GM19238 (cell line): ENCODE results near the gene DOCK2.

ENCODE experiments used
- DNase-seq: peaks from one replicate; pipeline ENCODE4 v3.0.0; 2011; ENCODE audit warnings: low spot score; ENCODE audit not compliant: insufficient read length

DOCK2 gene

DNA sequence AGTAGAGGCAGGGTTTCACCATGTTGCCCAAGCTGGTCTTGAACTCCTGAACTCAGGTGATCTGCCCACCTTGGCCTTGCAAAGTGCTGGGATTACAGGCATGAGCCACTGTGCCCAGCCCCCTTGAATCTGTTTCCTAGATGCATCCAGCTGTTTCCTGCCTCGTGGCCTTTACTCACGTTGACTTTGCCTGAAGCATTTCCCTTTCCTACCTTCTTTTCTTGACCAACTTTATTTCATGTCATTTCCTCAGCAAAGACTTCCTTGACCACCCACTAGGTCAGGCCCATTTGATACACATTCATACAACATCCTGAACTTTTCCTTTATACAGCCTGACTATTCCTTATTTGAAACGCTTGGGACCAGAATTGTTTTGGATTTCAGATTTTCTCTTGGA lies 51.0 kb downstream of the DOCK2 start:
- no peak for DNase-seq

DNA sequence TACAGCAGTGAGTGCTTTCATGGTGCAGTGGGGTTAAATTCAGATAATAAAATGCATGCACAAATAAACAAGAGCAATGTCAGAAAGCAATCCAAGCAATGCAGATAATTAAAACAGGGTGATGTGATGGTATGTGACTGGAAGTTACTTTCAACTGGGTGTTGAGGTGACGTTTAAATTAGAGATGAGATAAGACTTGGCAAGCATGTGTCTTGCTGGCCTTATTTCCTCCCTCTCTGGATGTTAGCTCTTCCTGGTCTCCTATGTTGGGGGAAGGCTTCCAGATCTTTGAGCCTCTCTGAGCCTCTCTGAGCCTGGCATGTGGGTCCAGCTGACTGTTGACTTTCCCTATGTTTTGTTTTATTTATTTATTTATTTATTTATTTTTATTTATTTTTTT lies 54.4 kb downstream of the DOCK2 start:
- DNase-seq: no peak

DNA sequence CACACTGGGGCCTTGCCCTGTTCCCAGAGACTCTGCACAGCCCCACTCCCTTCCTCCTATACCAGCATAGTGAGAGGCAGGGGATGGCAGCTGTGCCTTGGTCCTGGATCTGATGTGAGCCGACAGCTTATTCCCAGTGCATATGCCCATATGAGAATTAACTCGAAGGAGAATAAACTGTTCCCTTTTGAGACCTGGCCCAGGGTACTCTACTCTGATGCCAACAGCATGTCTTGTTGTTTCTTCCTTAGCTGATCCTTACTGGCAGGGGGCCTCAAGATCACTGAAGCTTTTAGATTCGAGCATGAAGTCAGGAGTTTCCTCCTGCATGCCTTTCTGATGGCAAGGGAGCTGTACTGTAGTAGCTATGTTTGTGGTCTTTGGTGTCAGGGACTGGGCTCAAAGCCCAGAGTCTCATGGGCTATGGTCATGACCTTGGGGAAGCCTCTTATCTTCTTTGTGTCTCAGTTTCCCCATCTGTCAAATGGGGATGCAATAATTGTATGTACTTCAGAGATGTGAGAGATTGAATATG lies 57.1 kb downstream of the DOCK2 start:
- no peak for DNase-seq

DNA sequence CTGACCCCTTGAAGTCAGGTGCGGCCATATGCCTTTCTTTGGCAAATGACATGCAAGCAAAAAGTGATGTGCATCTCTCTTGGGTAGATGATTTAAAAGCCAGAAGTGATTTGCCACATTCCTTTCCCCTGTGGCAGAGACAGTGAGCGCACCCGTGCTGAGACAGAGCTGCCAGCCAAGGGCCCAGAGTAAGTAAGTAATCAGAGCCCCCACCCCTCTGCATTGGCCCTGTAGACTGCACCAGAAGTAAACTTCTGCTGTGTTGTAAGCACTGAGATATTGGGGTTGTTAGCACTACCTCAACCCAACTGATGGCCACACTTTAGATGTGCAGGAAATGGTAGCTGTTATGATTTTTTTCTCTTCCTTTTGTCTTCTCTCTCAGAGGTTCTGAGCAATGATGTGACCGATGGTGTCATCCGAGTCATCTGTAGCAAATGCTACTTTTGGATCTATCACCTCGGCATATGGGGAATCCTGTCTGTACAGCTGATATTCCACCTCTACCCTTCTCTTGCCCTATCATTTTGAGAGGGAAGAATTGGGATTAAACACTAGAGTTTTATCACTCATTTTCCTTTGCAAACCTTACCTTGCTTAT lies 58.0 kb downstream of the DOCK2 start:
- no peak for DNase-seq

DNA sequence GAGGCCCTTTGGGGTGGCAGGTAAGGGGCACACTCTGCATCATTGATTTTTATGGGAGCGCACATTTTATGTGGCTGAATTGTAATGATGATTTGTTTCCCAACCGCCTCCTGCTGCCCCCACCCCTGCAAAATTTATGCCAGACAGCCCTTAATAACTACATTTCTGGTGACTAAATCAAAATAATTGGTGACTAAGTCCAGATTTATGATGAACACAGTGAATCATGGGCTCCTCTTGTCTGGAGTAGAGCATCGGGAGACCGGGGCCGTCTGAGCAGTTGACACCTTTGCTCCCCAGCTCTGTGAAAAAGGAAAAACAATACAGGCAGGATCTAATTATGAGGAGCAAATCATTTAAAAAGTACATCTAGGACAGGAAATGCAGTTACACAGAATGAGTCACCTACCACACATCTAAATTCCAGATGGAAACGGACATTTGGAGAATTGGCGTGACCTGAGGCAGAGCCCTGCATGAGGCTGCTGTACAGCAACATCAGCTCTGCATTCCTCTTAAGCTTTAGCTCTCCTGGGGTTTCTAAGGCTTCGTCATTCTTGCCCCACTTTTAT lies 58.9 kb downstream of the DOCK2 start:
- DNase-seq: no peak

DNA sequence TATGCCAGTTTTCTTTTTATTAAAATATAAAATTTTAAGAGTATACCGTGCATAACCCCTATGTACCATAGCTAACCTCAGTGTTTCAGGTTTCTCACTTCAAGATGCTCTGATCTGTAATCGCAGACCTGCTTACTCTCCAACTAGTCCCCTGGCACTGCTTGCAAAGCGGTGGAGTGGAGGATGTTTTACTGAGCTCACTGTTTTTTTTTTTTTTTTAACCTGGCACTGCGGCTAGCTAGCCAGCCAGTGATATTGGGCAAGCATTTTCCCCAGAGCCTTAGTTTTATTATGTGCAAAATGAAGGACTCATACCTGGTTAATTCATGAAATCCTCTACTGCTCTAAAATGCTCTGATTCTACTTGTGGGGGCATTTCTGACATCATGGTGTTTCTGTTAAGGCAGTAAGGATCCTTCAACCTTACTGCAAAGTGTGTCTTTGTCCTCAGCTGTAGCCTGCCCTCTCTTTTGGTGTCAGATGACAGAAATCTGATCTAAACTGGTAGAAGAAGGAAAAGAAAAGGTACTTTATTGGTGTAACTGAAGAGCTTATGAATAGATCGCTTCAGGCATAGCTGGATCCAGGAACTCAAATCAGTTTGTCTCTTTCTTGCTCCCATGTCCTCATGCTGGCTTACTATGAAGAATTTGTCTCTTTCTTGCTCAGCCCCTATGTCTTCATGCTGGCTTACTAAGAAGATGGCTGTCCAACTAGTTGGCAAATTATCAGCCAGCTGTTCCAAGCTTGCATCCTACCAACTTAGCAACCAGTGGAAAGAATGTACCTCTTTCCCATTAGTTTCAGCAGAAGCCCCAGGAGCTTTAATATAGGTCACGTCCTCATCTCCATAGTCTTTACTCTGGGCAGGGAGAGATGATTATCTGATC lies 59.8 kb downstream of the DOCK2 start:
- no peak for DNase-seq

DNA sequence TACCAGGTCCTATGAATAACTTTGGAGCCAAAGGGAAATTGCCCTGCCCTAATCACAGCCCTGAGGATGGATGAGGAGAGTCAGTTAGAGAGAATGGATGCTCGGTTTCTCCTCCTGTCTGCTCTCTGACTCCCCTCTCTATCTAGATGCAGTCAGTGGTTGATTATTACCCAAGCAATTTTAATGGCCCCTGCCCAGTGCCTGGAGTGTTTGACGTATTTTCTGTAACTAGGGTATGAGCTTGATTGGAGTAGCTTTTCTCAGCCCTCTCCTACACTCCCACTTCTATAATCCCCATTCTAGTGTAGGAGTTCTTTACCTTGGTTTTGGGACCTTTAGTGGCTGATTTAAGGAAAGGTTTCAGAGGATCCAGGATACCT lies 60.4 kb downstream of the DOCK2 start:
- no peak for DNase-seq

DNA sequence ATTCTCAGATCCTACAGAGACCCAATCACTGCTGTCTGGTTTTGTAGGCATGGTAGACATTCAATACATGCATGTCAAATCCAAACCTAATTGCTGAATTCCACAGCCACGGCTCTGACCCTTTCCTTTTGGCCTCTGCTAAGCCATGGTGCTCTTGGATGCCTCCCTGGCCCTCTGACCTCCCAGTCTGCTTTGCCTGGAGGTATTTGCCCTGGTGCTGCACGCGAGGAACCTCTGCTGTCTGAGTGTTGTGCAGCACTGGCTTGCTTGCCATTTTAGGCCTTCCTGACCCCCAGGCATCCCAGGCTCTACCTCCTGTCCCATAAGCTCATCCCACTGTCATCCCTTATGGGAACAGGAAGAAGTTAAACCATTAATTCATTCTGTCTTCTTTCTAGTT lies 60.9 kb downstream of the DOCK2 start:
- no peak for DNase-seq

DNA sequence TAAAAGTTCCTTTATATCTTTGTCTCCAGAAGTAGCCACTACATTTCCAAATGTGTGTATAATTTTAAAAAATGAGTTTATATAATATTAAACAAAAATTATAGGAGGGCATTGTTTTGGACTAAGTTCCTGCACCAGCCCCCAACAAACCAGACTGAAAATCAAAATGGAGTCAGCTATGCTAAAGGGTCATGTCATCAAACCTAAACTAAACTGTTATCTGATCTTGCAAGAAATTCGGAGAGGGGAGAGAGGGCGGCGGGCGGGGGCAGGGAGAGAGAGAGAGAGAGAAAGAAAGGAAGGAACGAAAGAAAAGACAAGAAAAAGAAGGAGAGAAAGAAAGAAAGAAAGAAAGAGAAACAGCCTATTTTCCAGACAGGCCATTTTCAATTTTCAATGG lies 63.5 kb downstream of the DOCK2 start:
- no peak for DNase-seq

DNA sequence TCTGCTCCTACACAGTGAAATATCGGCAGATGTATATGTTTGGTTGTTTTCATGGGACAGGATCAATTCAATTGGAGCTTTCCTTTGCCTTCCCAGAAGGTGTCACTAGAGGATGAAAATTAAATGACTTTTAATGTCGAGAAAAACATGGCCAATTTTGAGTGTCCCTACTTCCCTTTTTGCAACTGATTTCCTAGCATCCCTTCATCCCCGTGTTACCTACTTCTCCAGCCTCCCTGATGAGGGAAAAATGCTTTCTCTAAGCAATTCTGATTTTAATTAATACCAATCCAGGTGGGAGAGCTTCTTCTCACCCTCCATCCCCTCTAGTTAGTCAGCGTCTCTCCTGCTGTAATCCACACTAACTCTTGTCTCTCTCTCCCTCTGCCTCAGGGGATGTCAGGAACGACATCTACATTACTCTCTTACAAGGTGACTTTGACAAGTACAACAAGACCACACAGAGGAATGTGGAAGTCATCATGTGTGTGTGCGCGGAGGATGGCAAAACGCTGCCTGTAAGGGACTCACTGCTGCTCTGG lies 64.9 kb downstream of the DOCK2 start:
- no peak for DNase-seq

DNA sequence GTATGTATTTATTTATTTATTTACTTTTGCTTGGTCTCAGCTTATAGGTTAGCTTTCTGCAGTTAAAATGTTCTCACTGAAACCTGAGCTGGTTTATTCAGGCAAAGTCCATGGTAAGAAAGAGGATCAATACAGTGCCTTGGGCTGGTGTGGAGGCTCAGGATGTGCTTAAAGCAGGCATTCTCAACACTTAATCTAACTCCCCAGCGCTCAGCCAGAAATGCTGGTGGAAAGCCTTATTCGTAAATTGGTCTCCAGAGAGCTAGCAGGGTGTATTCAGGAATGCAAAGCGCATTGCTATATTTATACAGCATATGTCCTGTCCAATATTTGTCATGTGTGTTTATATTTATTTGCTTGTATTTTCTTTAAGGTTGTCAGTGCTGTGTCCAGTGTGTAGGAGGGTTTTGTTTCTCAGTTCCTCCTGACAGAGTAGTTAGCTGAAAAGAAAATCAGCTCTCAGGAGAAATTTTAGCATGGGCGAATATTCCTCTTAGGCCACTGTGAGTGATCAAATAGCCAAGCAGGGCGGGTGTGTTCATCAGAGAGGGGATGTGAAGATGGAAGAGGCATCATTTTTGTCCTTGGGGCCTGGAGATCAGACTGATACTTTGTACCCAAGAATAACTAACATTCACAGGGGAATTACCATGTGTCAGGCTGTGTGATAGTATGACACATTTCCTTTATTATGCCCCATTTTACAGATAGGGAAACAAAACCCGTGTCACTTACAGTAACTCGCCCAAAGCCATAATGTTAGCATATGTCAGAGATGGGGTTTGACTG lies 65.8 kb downstream of the DOCK2 start:
- DNase-seq: no peak

DNA sequence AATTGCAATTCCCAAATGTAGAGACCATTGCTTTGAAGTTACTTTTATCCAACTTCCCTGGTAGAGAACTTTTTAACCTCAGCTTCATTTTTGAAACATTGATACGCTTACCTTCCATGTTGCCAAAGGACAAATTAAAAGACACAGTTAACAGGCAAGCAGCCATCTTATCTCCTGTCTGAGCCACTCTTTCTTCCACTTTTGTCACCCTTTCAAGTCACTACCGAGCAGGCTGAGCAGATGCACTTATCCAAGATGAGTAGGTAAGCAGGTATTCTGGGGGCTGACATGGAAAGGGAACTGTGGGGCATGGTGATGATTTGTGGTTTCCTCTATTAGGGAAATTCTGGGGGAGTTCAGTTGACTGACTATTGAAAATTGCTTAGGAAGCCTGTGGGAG lies 66.7 kb downstream of the DOCK2 start:
- DNase-seq: no peak

DNA sequence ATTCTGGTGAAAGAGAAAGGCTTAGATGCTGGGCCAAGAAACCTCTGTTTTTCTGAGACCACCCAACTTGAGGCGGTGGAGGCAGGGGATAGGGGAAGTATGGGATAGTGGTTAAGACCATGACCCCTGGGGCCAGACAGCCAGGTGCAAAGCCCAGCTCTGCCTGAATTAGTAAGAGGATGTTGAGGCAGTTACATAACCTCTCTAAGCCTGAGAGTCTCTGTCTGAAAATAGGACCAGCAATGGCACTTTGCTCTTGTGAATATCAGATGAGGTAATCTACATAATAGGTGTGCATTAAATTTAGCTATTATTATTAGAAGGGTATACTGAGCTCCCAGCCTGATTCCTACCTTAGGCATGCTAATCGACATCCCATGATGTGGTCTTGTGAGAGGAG lies 68.2 kb downstream of the DOCK2 start:
- no peak for DNase-seq

DNA sequence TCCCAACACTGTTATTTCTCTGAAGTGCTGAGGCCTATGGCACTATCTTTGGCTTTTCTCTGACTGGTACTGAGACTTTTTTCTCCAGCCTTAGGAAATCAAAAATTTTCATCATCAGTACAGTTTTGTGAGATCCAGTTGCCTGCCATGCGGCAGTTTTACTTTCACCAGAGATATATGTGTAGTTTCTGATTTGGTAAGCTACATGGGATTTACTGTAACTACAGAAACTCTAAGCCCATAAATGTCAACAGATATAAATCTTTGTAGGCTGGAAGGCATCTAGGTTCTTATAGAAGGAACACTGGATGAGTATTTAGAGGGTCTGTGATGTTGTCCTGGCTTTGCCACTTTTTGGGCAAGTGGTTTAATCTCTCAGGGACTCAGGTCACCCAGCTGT lies 69.0 kb downstream of the DOCK2 start:
- no peak for DNase-seq

DNA sequence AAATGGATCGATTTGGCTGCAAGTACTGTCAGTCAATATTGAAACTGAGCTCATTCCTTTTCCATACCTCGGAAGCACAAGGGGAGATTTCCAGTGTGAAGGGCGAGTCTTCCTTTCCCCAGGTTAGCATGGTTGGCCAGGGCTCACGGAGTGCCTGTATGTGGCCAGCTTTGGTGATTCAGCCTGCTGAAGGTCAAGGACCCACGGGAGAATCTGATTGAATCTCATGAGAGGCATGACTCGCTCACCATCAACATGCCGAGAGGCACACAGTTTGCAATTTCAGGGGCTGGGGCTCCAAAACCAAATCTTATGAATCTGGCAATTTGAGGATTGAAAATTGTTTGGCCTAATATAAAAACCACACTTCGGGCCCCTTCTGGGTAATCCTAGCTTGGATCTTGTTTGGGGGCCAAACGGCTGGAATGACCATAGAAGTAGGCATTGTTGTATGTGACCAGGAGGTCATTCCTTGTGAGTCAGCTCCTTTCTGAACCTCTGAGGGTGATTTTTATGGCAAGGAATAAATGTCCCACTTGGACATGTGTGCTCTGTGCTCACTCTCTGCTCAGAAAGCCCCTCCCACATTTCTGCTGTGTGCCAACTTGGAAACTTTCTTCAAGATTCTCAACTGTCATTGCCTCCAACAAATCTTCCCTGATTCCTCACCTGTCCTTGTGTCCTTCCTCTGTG lies 69.8 kb downstream of the DOCK2 start:
- DNase-seq: no peak

DNA sequence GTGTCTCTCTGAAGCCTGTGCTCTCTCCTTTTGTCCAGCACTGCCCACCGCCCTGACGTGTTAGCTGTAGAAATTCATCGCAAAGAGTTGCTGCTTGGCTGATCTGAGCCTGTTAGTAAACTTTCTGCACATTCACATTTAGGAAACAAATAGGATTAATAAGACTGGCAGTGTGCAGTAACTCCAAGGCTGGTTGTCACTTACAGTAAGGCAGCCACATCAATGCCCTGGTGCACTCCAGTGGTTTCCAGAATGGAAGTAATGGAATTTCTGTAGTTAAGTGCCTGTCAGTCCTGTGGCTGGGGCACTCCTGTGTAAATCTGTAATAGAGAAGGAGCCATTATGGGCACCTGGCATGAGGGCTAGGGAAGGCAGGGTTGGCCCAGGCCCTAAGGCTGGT lies 70.6 kb downstream of the DOCK2 start:
- no peak for DNase-seq

DNA sequence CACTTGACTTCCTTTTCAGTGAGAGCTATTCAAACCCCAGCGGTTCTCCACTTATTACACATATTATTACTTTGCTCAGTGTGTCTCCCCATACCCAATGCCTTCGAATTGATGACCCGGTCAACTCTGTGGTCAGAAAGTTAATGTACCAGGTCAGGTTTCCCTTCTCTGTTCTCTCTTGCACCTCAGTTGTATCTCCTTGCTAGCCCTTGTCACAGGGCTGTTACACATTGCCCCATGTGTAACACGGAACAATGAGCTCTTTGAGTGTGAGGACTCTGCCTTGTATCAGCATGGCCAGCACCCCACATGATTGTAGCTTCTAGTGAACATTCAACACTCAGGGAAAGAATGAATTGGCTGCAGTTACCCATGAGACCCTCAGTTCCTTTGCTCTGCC lies 73.6 kb downstream of the DOCK2 start:
- DNase-seq: no peak

DNA sequence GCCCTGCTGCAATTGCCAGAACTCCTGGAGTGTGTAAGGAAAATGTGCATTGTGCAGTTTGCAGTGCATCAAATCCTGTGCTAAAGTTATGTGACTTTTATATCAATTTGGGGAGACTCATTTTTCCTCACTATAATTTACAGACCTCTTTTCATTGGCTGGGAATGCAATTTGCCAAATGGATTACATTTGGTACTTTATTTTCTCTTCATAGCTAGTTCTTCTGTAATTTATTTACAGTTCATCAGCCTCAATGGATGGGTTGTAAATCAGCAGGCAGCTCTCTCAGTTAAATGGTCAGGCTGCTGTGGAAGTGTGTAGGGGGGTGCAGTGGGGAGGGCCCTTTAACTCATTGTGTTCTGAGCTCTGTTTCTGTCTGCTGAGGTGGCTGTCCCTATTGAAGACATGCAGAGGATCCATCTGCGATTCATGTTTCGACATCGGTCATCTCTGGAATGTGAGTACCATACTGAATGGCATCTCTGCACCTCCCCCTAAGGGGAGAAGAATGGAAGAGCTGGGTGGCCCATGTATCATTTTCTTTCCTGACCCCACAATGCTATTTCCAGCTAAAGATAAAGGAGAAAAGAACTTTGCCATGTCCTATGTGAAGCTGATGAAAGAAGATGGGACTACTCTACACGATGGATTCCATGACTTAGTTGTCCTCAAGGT lies 74.6 kb downstream of the DOCK2 start:
- DNase-seq: no peak

DNA sequence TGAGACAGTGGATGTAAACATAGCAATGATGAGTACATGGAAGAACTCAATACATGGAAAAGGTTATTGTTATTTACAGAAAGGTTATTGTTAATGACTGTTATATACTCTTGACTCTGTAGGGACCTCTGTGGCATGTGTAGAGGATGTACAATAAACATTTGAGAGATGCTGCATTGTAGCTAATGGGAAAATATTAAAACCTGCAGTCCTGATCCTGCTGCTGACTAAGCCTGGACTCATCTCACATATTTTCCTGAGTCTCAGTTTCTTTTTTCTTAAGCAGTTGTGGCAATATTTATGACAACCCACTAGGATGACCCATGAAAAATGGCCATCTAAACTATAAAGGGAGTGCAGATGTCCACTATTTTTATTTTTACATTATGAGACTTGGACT lies 75.4 kb downstream of the DOCK2 start:
- DNase-seq: no peak

DNA sequence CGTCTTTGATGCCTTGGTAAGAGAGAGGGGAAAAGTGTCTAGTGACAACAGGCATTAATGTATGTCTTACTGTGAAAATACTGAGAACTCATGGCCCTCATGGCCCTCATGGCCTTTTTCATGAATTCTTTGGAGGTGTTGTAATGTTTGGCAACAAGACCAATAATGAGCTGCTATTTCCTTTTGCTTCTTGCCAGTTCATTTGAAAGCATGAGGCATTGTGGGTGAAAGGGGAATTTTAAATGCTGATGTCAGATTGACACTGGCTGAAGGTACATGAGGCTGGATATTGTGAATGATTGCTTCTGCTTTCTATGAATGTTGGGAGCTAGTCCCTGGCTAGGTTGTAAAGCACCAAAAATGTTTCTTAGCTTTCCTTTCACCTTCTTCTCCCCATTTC lies 79.2 kb downstream of the DOCK2 start:
- no peak for DNase-seq
